Uterus (tissue), 4 donors: ENCODE results near the gene CNTNAP4. TPM values are rescaled to one million over a fixed set of nuclear protein-coding genes. Genes with fewer than 3 reads are reported as not detected.

Experiments
- DNase-seq, 2 donors: peaks; one replicate each; pipeline ENCODE4 v3.0.0-alpha.2; 2019 to 2020
- H3K27ac ChIP-seq, 2 donors: fragments of 200-600 bp; sonication (generic); 1 replicate in 1 of 2; 2 replicates in 1 of 2; pipeline ENCODE4 v1.5.1; 2016 to 2018
- H3K27me3 ChIP-seq, 2 donors: fragments of 200-600 bp; sonication (generic); one replicate each; pipeline ENCODE4 v1.5.1; 2018 to 2019; ENCODE audit warnings: control low read depth in 1 of 2
- H3K36me3 ChIP-seq, 2 donors: fragments of 200-600 bp; sonication (generic); one replicate each; pipeline ENCODE4 v1.5.1; 2019; ENCODE audit warnings: control low read depth in 1 of 2
- H3K4me1 ChIP-seq, 2 donors: fragments of 200-600 bp; sonication (generic); one replicate each; pipeline ENCODE4 v1.5.1; 2018 to 2019; ENCODE audit warnings: control low read depth in 1 of 2
- H3K4me3 ChIP-seq, 2 donors: fragments of 200-600 bp; sonication (generic); 1 replicate in 1 of 2; 2 replicates in 1 of 2; pipeline ENCODE4 v1.5.1; 2018 to 2019; ENCODE audit warnings: mild to moderate bottlenecking in 1 of 2
- H3K9me3 ChIP-seq, 2 donors: fragments of 200-600 bp; sonication (generic); one replicate each; pipeline ENCODE4 v1.5.1; 2019; ENCODE audit warnings: control low read depth in 1 of 2
- POLR2A ChIP-seq, 2 donors: fragments of 450-650 bp; IDR thresholded peaks; one replicate each; pipeline ENCODE4 v1.6.1; 2016; ENCODE audit warnings: antibody characterized with exemption in 2 of 2, mild to moderate bottlenecking in 1 of 2, moderate library complexity in 1 of 2
- intact Hi-C: fragments of 100-400 bp; cut with DNase I; formaldehyde crosslinking; loops from one replicate; pipeline ENCODE4 v1.15.1; 2023; ENCODE audit warnings: low total_unique reads
- total RNA-seq, 4 donors: library from RNA; depleted of rRNA in 3 of 4; stranded (reverse); fragments of >200 nt in 3 of 4; gene quantifications; one replicate each; pipeline versions ENCODE4 v1.1.0 to v1.2.4, GENCODE V29; 2014 to 2023
- TF ChIP-seq, protein P1 (sequence below), 4 experiments: fragments of 200-600 bp in 2 of 4; fragments of 450-650 bp in 2 of 4; sonication (generic) in 2 of 4; IDR thresholded peaks; one replicate each; pipeline ENCODE4 v1.5.1; 2016 to 2019; ENCODE audit warnings: antibody characterized with exemption in 4 of 4, mild to moderate bottlenecking in 2 of 4, moderate library complexity in 1 of 4
- donor health status: DM: yes; HTN: yes; CAD: no.

The CNTNAP4 gene
- total RNA-seq, 4 donors from 2014 or later: 20.3 TPM; not detected in 3

DNA sequence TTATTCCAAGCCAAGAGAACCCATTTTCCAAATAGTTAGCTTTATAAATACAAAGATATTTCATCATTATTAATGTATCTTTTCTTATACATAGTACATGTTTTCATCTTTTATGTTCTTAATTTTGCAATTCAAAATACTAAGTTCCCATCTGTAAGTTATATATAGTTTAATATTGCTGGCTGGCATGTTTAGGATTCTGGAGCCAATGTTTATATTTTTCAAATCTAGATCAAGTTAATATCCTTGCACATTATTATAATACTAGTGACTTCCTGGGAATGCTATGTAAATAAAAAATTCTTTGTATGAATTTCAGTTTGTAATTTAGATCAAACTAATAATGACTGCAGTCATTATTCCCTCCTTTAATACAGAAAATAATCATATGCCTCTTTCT lies 189.7 kb downstream of the CNTNAP4 start:
- H3K36me3 ChIP-seq: no peaks in the 10 kb centered on the region

DNA sequence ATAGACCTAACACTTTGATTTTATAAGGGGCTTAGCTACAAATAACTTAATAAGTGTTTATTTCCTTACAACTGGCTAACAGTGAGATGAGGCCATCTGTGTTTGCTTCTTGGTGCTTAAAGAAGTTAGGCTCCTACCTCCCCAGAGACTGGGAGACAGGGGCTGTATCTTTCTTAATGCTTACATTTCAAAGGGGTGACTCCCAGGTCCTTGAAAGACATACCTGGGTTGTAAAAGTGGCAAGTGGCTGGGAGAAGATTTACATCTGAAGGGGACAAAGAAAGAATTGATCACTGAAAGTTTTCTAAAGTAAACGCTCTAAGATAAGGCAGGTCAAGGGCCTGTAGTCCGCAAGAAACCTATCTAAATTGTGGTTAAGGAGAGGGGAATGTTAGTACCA lies 196.8 kb downstream of the CNTNAP4 start:
- H3K4me1 ChIP-seq: no peaks in the 10 kb centered on the region
- H3K36me3 ChIP-seq: no peaks in the 10 kb centered on the region
- intact Hi-C loops: no loop called here
- H3K27ac ChIP-seq: no peak overlapping the region
- no peaks in the 10 kb centered on the region for H3K9me3 ChIP-seq
- DNase-seq: no peak
- no peak overlapping the region for H3K4me3 ChIP-seq
- no peak for TF ChIP-seq POLR2A (IDR thresholded peaks at IDR 0.05)
- no peaks in the 10 kb centered on the region for H3K27me3 ChIP-seq

More for the DNA sequence above, 189.7 kb downstream of the CNTNAP4 start:
- TF ChIP-seq, protein P1, sequence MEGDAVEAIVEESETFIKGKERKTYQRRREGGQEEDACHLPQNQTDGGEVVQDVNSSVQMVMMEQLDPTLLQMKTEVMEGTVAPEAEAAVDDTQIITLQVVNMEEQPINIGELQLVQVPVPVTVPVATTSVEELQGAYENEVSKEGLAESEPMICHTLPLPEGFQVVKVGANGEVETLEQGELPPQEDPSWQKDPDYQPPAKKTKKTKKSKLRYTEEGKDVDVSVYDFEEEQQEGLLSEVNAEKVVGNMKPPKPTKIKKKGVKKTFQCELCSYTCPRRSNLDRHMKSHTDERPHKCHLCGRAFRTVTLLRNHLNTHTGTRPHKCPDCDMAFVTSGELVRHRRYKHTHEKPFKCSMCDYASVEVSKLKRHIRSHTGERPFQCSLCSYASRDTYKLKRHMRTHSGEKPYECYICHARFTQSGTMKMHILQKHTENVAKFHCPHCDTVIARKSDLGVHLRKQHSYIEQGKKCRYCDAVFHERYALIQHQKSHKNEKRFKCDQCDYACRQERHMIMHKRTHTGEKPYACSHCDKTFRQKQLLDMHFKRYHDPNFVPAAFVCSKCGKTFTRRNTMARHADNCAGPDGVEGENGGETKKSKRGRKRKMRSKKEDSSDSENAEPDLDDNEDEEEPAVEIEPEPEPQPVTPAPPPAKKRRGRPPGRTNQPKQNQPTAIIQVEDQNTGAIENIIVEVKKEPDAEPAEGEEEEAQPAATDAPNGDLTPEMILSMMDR (IDR thresholded peaks at IDR 0.05): no peak
- no peak for TF ChIP-seq POLR2A (IDR thresholded peaks at IDR 0.05)
- Histone ChIP-seq H3K4me3 (no peak overlapping the region), H3K27me3 (no peaks in the 10 kb centered on the region), H3K4me1 (no peaks in the 10 kb centered on the region), H3K27ac (no peak overlapping the region), H3K9me3 (no peaks in the 10 kb centered on the region)
- DNase-seq: no peak
- intact Hi-C loops: no loop called here

DNA sequence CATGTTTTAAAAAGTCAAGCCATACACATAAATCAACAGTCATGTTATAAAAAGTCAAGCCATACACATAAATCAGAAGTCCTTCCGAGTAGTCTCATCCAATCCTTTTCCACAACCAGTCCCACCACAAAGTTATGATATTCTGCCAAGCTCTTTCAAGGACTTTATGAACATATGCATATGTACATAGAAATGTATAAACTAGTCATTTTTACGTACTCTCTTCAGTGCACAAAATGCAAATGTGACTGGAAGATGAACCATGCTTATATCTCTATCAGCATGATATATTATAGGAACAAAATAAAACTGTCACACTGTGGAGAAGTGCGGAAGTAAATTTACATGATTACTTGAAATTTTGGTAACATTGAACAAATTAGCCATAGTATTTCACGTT lies 200.9 kb downstream of the CNTNAP4 start:
- Histone ChIP-seq H3K27me3 (no peaks in the 10 kb centered on the region), H3K9me3 (no peaks in the 10 kb centered on the region), H3K27ac (no peak overlapping the region), H3K4me1 (no peaks in the 10 kb centered on the region), H3K36me3 (no peaks in the 10 kb centered on the region), H3K4me3 (no peak overlapping the region)
- TF ChIP-seq, protein P1 (IDR thresholded peaks at IDR 0.05): no peak
- no peak for TF ChIP-seq POLR2A (IDR thresholded peaks at IDR 0.05)
- intact Hi-C loops: no loop called here
- no peak for DNase-seq

DNA sequence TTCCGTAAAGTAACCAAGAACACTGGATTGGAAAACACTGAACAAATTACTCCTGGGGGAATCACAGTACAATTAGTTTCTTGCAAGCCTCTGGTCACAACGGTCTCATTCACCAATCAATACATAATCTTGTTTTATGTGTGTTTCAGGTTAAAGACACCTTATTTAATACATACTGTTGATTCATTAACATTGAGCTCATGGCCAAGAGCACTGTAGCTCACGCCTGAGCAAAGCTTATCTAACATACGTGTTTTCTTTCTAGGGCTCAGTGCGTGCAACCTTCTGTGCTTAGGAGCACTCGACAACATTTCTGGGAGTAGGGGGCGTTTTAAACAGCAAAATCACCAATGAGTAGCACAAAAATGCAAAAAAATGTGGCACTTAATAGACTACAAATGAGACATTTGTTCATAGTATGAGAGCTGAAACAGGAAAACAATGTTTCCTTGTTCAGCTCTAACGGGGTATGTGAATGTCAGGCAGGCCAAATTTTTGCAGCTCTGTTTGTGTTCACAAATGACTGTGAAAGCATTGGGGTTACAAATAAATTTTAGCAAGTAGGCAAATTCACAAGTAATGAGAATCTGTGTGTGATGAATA lies 206.2 kb downstream of the CNTNAP4 start:
- H3K36me3 ChIP-seq: no peaks in the 10 kb centered on the region
- intact Hi-C loops: no loop called here
- TF ChIP-seq POLR2A (IDR thresholded peaks at IDR 0.05): no peak
- TF ChIP-seq, protein P1 (IDR thresholded peaks at IDR 0.05): no peak
- DNase-seq: no peak
- no peak overlapping the region for H3K4me3 ChIP-seq
- no peaks in the 10 kb centered on the region for H3K4me1 ChIP-seq
- H3K27ac ChIP-seq: no peak overlapping the region
- H3K9me3 ChIP-seq: no peaks in the 10 kb centered on the region
- H3K27me3 ChIP-seq: no peaks in the 10 kb centered on the region

DNA sequence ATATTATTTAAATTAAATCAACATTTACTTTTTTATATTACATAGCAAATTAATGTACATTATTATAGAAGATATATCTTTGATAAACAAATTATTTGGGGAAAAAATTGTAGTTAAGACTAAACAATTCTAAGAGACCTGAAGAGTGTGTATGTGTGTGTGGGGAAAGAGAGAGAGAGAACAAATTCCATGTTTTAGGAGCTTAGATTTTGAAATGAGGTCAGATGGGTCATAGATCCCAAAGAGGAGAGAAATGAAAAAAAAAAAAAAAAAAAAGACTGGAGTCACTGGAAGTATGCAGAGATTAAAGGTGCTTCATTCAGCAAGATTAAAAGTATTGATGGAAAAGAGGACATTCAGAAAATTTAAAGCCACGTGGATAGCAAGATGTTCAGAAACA lies 206.8 kb downstream of the CNTNAP4 start:
- H3K27ac ChIP-seq: no peak overlapping the region
- DNase-seq: no peak
- intact Hi-C loops: no loop called here
- no peaks in the 10 kb centered on the region for H3K27me3 ChIP-seq
- no peaks in the 10 kb centered on the region for H3K4me1 ChIP-seq
- H3K36me3 ChIP-seq: no peaks in the 10 kb centered on the region
- no peaks in the 10 kb centered on the region for H3K9me3 ChIP-seq
- H3K4me3 ChIP-seq: no peak overlapping the region
- TF ChIP-seq, protein P1 (IDR thresholded peaks at IDR 0.05): no peak
- no peak for TF ChIP-seq POLR2A (IDR thresholded peaks at IDR 0.05)

DNA sequence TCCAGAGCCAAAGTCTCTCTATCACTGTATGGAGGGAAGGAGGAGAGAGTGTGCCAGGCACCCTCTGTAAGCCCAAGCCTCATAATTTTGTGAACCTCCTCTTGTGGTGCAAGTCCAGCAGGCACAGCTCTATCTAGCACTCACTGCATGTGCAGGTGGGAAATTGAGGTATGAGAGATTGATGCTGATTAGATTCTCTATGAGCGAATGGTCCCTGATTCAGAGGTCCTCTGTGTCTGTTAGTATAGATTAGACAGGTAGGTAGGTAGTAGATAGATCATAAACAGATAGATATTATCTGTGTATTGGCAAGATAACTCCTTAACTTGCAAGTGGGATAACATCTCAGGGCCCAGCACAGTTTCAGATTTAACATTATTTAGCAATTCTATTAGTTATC lies 209.5 kb downstream of the CNTNAP4 start:
- Histone ChIP-seq H3K4me3 (no peak overlapping the region), H3K9me3 (no peaks in the 10 kb centered on the region), H3K27me3 (no peaks in the 10 kb centered on the region), H3K4me1 (no peaks in the 10 kb centered on the region), H3K27ac (no peak overlapping the region), H3K36me3 (no peaks in the 10 kb centered on the region)
- intact Hi-C loops: no loop called here
- DNase-seq: no peak
- TF ChIP-seq, protein P1 (IDR thresholded peaks at IDR 0.05): no peak
- no peak for TF ChIP-seq POLR2A (IDR thresholded peaks at IDR 0.05)
